Activated CD8-positive, alpha-beta memory T cell treated with anti-CD3 and anti-CD28 coated beads for 1 hour (primary cell): ENCODE data around the gene AMER2.

Experiments
- DNase-seq, 2 donors: peaks; one replicate each; pipeline ENCODE4 v3.0.0-alpha.2; 2020; ENCODE audit warnings: low read depth in 1 of 2; ENCODE audit errors: extremely low read depth in 1 of 2

Gene AMER2

GRCh38 chr13:25153736-25154135 lies 18.4 kb downstream of the AMER2 start:
- DNase-seq, result no peak

DNA sequence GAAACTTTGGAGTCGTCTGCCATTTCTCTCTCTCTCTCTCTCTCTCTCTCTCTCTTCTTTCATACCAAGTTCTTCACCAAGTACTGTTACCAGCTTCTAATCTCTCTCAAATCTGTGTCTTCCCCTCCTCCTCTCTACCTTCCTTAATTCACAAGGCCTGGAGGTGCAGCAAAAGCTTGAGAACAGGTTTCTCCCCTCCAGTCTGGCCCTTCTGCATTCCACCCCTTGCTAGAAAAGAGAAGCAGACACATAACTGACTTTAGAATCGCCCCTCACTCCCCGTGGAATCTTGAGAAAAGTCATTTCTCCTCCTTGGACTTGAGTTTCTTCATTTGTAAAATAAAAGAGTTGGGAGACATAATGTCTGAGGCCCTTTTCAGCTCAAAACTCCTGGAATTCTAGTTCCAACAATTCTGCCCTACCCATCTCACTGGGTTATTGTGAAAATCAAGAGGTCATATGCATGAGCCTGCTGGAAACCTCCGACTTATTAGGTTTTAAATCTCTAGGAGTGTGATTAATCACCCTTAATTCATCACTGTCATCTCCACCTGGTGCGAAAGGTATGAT lies 20.4 kb downstream of the AMER2 start:
- no peak for DNase-seq

DNA sequence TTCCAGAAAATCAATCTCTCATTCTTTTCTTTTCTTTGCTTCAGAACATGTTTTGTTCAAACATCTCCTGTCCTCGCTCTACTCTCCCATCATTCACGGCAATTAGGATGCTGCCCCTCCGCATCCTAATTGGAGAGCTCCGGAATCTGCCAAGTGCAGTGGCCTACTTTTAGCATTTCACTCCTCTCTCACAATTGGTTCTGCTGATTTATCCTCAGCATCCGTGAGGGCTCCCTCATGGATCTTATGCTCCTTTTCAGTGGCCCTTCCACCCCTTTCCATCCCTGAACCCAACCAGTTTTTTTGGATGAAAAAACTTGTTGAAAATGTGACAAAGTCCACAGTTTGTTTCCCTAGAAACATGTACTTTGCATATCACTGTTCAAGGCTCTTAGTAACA lies 22.4 kb downstream of the AMER2 start:
- DNase-seq, result no peak

DNA sequence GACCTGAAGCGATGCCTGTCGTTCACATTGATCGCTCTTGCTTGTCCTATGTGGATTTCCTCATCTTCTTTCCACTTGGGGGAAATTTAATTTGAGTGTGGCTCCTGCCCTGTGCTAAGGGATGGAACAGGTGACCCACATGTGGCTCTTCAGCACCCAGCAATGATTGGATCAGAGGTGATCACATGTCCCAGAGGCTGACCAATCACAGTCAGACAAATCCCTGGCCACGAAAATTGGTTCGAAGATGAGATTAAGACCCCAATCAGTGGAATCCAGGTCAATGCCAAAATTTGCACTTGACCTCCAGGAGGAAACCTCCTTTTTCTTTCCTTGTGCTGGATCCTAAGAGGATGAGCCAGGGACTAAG lies 23.7 kb downstream of the AMER2 start:
- no peak for DNase-seq

GRCh38 chr13:25147638-25148401 lies 24.3 kb downstream of the AMER2 start:
- DNase-seq, result no peak

DNA sequence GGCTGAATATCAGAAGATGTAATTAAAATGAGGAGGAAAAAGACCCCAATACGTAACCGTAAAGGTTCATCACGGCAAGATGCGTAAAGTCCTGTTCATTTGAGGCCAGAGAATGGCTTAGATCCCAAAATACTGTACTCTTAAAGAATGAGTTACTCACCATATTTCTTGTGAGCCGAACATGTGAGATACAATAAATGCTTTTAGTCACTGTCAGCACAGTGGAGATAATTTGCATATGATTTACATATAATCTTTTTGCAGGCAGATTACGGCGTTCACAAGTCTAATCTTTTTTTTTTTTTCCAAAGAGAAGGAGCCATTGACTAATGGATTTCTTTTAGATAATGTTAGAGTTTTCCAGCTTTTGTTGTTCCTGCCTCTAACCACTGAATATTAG lies 28.4 kb downstream of the AMER2 start:
- DNase-seq, result no peak

GRCh38 chr13:25141042-25141441 lies 31.0 kb downstream of the AMER2 start:
- DNase-seq, result no peak

DNA sequence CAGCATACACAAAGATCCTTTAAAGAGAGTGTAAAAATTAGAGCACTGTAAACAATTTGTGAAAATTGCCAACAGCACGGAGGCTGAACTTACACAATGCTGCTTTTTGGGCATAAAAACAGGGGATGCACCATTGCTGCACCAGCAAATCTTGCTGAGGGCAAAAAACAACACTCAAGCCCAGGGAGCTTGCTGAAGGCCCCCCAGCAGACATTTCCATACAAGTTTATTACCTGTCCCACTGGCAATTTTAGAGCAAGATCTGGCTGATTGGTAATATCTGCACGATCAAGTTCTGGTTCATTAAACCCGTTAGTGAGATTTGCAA lies 34.3 kb downstream of the AMER2 start:
- no peak for DNase-seq

GRCh38 chr13:25136880-25137787 lies 35.0 kb downstream of the AMER2 start:
- no peak for DNase-seq

DNA sequence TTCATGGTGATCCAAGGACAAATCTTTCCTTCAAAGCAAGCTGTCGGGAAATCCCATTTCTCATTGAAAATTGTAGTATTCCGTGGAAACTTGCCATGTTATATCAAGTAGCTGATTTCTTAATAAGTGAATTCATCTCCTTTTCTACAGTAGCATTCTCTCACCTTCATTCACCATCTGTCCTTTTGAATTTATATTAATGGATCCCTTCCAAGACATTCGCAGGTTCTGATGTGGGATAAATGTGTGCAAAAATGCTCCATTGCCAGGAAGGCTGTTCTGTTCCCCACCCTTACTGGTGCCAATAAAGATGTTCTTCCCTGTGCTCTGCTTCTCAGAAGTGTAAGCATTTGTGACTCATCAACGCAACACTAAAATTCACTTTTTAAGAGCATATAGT lies 36.2 kb downstream of the AMER2 start:
- no peak for DNase-seq

- no peak for DNase-seq
Observed at GRCh38 chr13:25132751-25133390, 39.2 kb downstream of the AMER2 start.

DNA sequence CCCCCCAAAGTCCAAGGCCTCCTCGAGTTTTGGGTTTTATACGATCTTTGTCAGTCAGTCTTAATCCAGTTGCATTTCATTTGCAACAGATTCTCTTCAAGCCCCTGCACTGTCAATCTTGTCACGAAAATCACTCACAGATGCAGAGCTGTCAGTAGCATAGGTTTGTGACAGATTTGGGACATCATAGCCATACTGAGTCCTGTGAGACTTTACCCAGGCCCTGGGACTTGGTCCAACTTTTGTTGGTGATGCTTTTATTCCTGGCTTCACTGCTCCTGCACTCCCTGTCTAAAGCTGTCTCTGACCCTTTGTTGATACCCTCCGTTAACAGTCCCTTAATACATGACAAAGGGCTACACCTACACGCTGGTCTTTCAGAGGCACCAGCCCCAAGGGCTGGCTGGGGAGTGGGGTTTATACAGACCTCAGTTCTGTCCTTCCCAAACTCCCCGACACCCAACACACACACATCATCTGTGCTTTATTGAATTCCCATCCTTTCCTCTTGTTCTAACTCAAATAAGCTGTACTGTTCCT lies 40.1 kb downstream of the AMER2 start:
- no peak for DNase-seq

DNA sequence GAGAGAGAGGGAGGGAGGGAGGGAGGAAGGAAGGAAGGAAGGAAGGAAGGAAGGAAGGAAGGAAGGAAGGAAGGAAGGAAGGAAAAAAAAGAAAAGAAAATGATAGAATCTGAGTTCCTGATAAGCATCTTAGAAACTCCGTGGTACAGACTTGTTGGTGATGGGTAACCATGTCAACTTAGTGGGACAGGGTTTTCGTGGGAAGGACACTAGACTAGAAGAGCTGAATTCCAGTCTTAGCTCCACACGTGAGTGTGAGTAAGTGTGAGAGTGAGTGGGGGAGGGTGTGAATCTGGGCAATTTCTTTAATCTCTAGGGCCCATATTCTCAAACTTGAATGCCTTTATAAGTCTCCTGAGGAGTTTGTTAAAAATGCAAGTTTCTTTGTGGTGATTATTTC lies 41.1 kb downstream of the AMER2 start:
- DNase-seq, result no peak

GRCh38 chr13:25118378-25118905 lies 53.6 kb downstream of the AMER2 start:
- no peak for DNase-seq

DNA sequence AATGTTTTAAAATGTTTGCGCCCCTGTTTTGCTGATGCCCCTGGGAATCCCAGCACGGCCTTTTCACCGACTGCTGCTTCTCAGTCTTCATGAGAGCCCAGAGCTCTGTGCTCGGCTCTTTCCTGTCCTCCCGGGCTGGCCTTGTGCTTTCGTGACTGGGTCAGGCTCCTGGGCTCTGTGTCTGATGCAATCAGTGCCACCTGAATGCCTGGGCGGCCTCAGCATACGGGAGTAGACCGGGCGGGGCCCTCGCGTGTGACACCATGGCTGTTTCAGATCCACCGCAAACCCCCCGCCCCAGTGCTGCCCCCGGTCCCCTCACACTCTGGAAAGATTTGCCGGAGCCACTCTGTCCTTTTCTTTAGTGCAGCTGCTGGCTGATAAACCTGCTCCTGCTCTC lies 54.8 kb downstream of the AMER2 start:
- no peak for DNase-seq

GRCh38 chr13:25116044-25116443 lies 56.0 kb downstream of the AMER2 start:
- DNase-seq, result no peak

- DNase-seq, result peak in 1 of 2 donors; percentile 12
Observed at GRCh38 chr13:25114220-25114619, 57.9 kb downstream of the AMER2 start.

- no peak for DNase-seq
Observed at GRCh38 chr13:25112695-25113255, 59.3 kb downstream of the AMER2 start.
